ACC112 (cell line): ENCODE results near the gene SFXN5.

ENCODE experiments used
- H2AFZ ChIP-seq: fragments of 200-600 bp; sonication (generic); one replicate; pipeline ENCODE4 v1.6.0; 2017; ENCODE audit warnings: antibody characterized with exemption, low read length; ENCODE audit not compliant: unreplicated experiment
- H3K27ac ChIP-seq: fragments of 200-600 bp; sonication (generic); 2 replicates; pipeline ENCODE4 v1.5.1; 2014; ENCODE audit warnings: low read depth, mild to moderate bottlenecking, antibody characterized with exemption, low read length, moderate library complexity
- H3K27me3 ChIP-seq: fragments of 200-600 bp; sonication (generic); 2 replicates; pipeline ENCODE4 v1.6.1; 2014; ENCODE audit warnings: mild to moderate bottlenecking, antibody characterized with exemption, low read length, moderate library complexity, mixed read lengths; ENCODE audit not compliant: insufficient read depth
- H3K36me3 ChIP-seq: fragments of 200-600 bp; sonication (generic); 2 replicates; pipeline ENCODE4 v1.6.1; 2016; ENCODE audit warnings: mild to moderate bottlenecking, antibody characterized with exemption, low read length, moderate library complexity, mixed read lengths; ENCODE audit not compliant: insufficient read depth
- H3K4me1 ChIP-seq: fragments of 200-600 bp; sonication (generic); one replicate; pipeline ENCODE4 v1.6.1; 2016; ENCODE audit warnings: low read length, mixed read lengths; ENCODE audit not compliant: insufficient read depth, unreplicated experiment, control insufficient read depth
- H3K4me3 ChIP-seq: fragments of 200-600 bp; sonication (generic); 2 replicates; pipeline ENCODE4 v1.5.1; 2014; ENCODE audit warnings: mild to moderate bottlenecking, low read depth, low read length
- H3K79me2 ChIP-seq: fragments of 200-600 bp; sonication (generic); one replicate; pipeline ENCODE4 v1.6.0; 2016; ENCODE audit warnings: low read length; ENCODE audit not compliant: control insufficient read depth, unreplicated experiment, insufficient read depth

SFXN5 gene

DNA sequence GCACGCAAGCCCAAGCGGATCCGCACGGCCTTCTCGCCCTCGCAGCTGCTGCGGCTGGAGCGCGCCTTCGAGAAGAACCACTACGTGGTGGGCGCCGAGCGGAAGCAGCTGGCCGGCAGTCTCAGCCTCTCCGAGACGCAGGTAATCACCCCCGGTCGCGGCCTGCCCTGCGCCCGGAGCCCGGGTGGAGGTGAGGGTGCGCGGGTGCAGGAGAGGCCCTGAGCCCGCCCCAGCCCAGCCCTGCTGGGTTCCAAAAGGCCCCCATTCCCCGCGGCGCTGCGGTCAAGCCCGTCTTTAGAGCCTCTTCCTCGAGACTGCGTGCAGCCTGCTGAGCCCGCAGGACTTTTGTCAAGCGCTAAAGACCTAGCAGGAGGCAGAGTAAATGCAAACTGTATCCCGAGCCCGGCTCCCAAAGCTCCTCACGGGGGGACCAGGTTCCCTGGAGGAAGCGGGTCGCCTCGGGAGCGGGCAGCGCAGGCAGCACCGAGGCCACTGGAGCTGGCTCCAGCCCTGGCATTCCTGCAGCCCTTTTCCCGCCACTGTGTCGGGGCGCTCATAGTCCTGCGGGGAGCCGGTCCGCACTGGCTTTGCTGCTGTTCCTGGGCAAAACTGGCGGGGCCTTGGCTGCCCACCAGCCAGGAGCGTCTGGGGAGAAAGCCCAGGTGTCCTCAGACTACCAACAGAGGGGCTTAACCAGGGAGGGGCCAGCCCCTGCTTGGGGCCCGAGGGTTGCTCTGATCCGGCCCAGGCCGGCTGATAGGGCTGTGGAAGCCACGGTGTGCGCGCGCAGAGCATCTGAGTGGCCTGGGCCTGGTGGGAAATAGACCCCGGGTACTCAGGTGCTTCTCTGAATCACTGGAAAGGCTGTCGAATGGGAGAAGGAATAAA lies 146.9 kb downstream of the SFXN5 start:
- no peak overlapping the region for H3K4me3 ChIP-seq
- H3K27me3 ChIP-seq: peaks cover 100% of the 10 kb centered on the region
- H2AFZ ChIP-seq: no peak overlapping the region
- H3K4me1 ChIP-seq: no peaks in the 10 kb centered on the region
- no peaks in the 10 kb centered on the region for H3K36me3 ChIP-seq
- H3K79me2 ChIP-seq: no peaks in the 10 kb centered on the region
- no peak overlapping the region for H3K27ac ChIP-seq

DNA sequence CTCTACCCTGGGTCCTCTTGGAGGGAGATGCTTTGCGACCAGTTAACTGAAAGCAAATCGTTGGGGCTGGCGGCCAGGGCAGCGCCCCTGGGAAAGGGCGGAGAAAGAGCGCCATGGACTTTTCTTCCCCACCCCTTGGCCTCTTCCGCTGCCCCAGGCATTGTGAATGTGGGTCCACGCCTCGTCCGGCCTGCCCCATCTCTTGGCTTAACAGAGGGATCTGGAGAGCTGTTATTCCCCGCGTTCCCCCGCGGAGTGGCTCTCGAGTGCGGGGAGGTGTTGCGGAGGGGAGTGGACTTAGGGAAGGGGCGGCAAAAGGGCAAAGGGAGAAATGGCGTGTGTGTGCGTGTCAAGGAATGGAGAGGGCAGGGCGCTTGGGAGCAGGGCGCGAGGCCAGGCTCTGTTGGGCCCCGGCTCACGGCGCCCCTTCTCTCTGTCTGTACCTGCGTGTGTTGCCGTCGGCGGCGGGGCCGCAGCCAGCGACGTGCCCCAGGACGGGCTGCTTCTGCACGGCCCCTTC lies 147.6 kb downstream of the SFXN5 start:
- H3K4me3 ChIP-seq: no peak overlapping the region
- no peaks in the 10 kb centered on the region for H3K79me2 ChIP-seq
- no peak overlapping the region for H2AFZ ChIP-seq
- H3K4me1 ChIP-seq: no peaks in the 10 kb centered on the region
- H3K27ac ChIP-seq: no peak overlapping the region
- H3K27me3 ChIP-seq: peaks cover 100% of the 10 kb centered on the region
- no peaks in the 10 kb centered on the region for H3K36me3 ChIP-seq

- H3K36me3 ChIP-seq: no peaks in the 10 kb centered on the region
- no peaks in the 10 kb centered on the region for H3K79me2 ChIP-seq
- H3K4me1 ChIP-seq: peaks cover 2% of the 10 kb centered on the region
- H2AFZ ChIP-seq: no peak overlapping the region
- peaks cover 100% of the 10 kb centered on the region for H3K27me3 ChIP-seq
- H3K27ac ChIP-seq: no peak overlapping the region
- no peak overlapping the region for H3K4me3 ChIP-seq
Observed at GRCh38 chr2:72921853-72922252, 149.7 kb downstream of the SFXN5 start.

- Histone ChIP-seq H3K4me1 (peaks cover 5% of the 10 kb centered on the region), H3K36me3 (no peaks in the 10 kb centered on the region), H3K27ac (no peak overlapping the region), H3K27me3 (peaks cover 100% of the 10 kb centered on the region), H3K79me2 (no peaks in the 10 kb centered on the region), H3K4me3 (no peak overlapping the region), H2AFZ (no peak overlapping the region)
Observed at GRCh38 chr2:72921088-72921851, 150.2 kb downstream of the SFXN5 start.

GRCh38 chr2:72920318-72921087 lies 151.0 kb downstream of the SFXN5 start:
- H3K4me1 ChIP-seq: peaks cover 5% of the 10 kb centered on the region
- no peaks in the 10 kb centered on the region for H3K36me3 ChIP-seq
- peak overlapping the region; percentile 54 for H3K4me3 ChIP-seq
- H2AFZ ChIP-seq: no peak overlapping the region
- H3K27me3 ChIP-seq: peaks cover 100% of the 10 kb centered on the region
- H3K79me2 ChIP-seq: no peaks in the 10 kb centered on the region
- H3K27ac ChIP-seq: no peak overlapping the region

DNA sequence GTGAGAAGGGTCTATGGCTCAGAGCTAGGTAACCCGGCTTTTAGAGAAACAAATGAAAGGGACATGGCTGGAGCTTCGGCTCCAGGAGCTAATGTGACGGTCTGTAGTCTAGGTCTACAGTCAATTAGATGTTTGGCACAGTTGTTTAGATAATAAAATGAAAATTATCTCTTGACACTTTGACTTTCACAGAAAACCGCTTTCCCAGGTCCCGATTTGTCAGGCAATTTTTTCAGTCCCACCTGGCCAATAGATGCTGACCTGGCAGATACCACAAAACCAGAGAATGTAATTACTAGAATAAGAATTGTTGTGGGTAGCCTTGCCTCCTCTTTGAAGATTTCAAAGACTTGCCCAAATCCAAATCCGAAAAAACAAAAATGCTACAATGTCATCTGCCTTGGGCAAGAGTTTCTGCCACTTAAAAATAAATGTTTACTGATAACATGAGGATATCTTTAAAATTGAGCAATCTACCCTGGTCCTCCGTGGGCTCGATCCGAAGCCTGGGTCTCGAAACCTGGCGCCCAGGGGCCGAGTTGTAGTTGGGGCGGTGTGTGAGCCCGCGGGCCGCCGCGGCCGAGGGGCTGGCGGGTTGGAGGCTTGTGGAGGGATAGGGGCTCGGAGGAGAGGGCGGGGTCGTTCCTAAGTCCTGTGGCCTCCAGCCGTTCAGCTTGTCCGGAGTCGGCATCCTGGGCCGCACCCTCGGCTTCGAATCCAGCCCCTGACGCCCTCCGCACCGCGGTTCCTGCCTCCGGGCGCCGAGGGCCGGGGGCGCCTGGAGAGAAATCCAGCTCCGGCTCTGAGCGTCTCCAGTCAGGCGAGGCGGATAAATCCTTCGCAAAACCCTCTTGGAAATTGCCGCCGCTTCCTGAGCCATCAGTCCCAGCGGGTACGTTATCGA lies 151.8 kb downstream of the SFXN5 start:
- H3K4me3 ChIP-seq: peak overlapping the region; percentile 54; the same call in 1 of the 2 replicates
- no peaks in the 10 kb centered on the region for H3K79me2 ChIP-seq
- no peaks in the 10 kb centered on the region for H3K36me3 ChIP-seq
- H2AFZ ChIP-seq: no peak overlapping the region
- peaks cover 100% of the 10 kb centered on the region for H3K27me3 ChIP-seq
- peaks cover 5% of the 10 kb centered on the region for H3K4me1 ChIP-seq
- no peak overlapping the region for H3K27ac ChIP-seq

- peak overlapping the region; percentile 19; the same call in 1 of the 2 replicates for H3K4me3 ChIP-seq
Observed at GRCh38 chr2:72917877-72918553, 153.5 kb downstream of the SFXN5 start.

DNA sequence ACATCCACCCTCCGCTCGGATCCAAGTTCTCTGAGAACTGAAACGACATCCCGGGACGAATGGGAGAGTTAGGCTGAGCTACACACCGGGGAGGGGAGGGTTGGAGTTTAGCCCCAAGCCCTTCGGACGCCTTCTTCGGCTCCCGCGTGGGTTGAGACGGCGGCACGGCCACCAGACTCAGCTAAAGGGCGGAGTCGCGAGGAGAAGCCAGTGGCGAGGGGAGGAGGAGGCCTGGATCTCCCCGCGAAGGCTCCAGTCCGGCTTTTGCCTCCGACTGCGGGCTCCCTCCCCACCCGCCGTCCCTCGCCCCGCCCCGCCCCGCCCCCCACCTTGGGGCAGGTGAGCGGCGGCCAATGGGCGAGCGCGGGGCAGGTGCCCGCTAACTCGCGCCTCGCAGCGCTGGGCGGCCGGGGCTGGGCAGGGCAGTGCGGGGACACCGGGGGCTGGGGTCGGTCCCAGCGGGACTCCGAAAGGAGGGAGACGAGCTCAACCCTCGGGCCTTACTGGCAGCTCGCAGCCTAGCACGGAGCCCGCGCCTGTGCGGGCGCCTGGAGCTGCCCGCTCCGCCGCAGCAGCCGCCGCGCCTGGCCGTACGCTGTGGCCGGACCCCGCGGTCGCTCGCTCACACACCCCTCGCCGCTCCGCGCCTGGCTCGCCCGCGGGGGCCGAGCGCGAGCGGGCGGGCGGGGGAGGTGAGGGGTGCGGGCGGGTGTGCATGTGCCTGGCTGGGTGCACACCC lies 154.2 kb downstream of the SFXN5 start, which contains the start of gene EMX1:
TSS of gene EMX1 (plus strand) at position 382 of the 739 bp plus-strand sequence. CDS start at position 716, 334 bp downstream.
- Histone ChIP-seq H3K79me2 (no peaks in the 10 kb centered on the region), H3K36me3 (no peaks in the 10 kb centered on the region), H2AFZ (no peak within 1 kb of the TSS), H3K27me3 (peaks cover 98% of the 10 kb centered on the region), H3K4me3 (peak within 1 kb of the TSS; percentile 42), H3K27ac (no peak within 1 kb of the TSS), H3K4me1 (peaks cover 5% of the 10 kb centered on the region)

More at GRCh38 chr2:72917877-72918553, 153.5 kb downstream of the SFXN5 start:
- H3K27me3 ChIP-seq: peaks cover 100% of the 10 kb centered on the region
- H2AFZ ChIP-seq: no peak overlapping the region
- no peaks in the 10 kb centered on the region for H3K36me3 ChIP-seq
- H3K79me2 ChIP-seq: no peaks in the 10 kb centered on the region
- H3K4me1 ChIP-seq: peaks cover 5% of the 10 kb centered on the region
- no peak overlapping the region for H3K27ac ChIP-seq

DNA sequence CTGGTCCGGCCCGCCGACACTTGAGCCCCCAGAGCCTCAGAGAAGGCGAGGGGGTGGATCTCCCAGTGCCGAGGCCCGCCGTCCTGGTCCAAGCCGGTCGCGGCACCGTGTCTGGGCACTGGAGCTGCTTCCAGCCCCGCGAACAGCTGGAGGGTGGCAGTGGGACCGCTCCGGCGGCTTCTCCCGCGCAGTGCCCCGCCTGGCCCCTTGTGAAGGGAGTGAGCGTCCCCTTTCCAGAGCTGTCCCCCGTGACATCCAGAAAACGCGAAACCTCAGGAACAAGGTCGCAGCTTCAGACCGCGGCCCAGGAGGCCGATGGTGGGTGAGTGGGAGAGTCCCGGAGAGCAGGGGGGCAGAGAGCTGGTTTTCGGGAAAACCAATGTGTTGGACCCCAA lies 154.8 kb downstream of the SFXN5 start:
- Histone ChIP-seq H3K27me3 (peaks cover 98% of the 10 kb centered on the region), H3K36me3 (no peaks in the 10 kb centered on the region), H3K4me3 (peak overlapping the region; percentile 42), H3K79me2 (no peaks in the 10 kb centered on the region), H3K4me1 (peaks cover 5% of the 10 kb centered on the region), H2AFZ (no peak overlapping the region), H3K27ac (no peak overlapping the region)
